ENCODE measurements around the gene NAA10.

NAA10 gene

DNA sequence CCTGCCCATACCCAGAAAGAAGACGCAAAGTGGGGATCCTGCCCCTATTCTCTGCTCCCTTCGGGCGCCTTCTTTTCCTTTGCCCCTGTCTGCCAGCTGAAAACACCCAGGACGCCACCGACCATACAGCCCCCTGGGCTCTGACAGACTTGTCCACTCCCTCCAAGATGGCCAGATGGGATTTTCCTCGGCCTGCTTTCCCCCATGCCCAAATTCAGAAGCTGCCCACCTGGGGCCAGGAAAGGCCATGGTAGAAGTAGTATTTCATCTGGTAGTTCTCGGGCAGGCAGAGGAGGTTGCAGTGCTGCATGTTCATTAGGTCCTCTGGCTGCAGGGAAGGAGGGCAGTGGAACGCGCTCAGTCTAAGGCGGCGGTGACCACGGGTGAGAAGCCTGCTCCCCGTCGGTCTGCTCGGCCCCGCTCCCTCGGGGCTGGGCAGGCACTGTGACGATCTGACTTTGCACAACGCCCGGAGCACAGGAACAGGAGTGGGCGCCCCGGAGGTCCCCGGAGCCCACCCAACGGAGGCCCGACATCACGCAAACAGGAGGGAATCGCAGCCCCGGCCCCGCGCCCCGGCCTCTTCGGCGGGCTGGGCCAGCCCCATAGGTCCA lies 582 bp downstream of the NAA10 start:
- Mint-ChIP-seq H3K4me3 (peak overlapping the region; percentile 81), H3K36me3 (ENCODE audit: low read depth) (peaks cover 67% of the 10 kb centered on the region), H3K27ac (peak overlapping the region; percentile 77), H3K27me3 (no peaks in the 10 kb centered on the region), H3K9me3 (no peaks in the 10 kb centered on the region), H3K4me1 (ENCODE audit: low read depth) (peaks cover 44% of the 10 kb centered on the region)
- intact Hi-C loops (cut with micrococcal nuclease) = no loop called here

DNA sequence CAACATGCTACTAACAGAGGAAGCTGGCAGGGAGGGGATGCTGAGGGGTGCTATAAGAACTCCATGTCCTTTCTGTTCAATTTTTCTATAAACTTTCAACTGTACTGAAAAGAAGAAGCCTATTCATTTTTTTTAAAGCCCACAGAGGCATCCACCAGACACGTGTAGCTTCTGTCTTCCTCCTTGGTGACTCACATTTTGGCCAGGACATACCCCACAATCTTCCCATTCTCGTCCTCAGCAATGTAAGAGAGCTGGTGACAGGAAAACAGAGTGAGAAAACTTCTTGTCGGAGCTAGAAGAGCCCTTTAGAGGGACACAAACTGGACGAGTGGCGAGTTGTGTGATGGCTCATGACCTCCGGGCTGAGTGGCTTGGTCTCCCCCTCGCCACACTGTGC lies 1.1 kb downstream of the NAA10 start:
- H3K9me3 Mint-ChIP-seq = no peaks in the 10 kb centered on the region
- intact Hi-C loops (cut with micrococcal nuclease) = no loop called here
- H3K36me3 Mint-ChIP-seq (ENCODE audit: low read depth) = peaks cover 64% of the 10 kb centered on the region
- peaks cover 46% of the 10 kb centered on the region for H3K4me1 Mint-ChIP-seq (ENCODE audit: low read depth)
- H3K27ac Mint-ChIP-seq = peak overlapping the region; percentile 77
- peak overlapping the region; percentile 81 for H3K4me3 Mint-ChIP-seq
- no peaks in the 10 kb centered on the region for H3K27me3 Mint-ChIP-seq

DNA sequence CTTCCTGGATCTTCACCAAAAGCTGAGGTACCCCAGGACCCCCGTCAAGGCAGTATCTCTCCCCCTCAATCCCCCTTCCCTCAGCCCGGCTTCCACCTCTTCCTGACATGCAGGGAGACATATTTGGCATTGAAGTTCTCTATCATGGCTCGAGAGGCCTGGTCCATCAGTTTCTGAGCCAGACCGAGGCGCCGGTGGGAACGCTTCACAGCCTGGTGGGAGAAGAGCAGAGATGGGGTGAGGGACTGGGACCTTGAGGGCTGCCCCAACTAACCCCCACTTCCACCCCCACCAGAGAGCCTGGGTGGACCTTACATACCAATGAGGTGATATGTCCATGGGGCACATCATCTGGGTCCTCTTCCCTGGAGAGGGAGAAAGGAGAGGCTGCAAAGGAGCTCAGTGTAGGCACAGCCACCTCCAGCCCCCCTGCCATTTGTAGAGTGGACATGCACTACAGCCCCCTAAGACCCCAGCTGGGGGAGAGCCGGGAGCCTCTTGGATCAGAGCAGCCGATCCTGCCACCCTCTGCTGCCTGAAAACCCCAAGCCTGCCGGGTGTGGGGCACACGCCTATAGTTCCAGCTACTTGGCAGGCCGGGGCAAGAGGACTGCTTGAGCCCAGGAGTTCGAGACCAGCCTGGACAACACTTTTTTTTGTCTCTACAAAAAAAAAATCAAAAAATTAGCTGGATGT lies 2.5 kb downstream of the NAA10 start:
- peaks cover 60% of the 10 kb centered on the region for H3K36me3 Mint-ChIP-seq (ENCODE audit: low read depth)
- H3K27me3 Mint-ChIP-seq = no peaks in the 10 kb centered on the region
- H3K4me1 Mint-ChIP-seq (ENCODE audit: low read depth) = peaks cover 45% of the 10 kb centered on the region
- no peak overlapping the region for H3K27ac Mint-ChIP-seq
- intact Hi-C loops (cut with micrococcal nuclease) = no loop called here
- no peak overlapping the region for H3K4me3 Mint-ChIP-seq
- H3K9me3 Mint-ChIP-seq = no peaks in the 10 kb centered on the region

- H3K36me3 Mint-ChIP-seq (ENCODE audit: low read depth) = peaks cover 59% of the 10 kb centered on the region
- no peaks in the 10 kb centered on the region for H3K9me3 Mint-ChIP-seq
- intact Hi-C loops (cut with micrococcal nuclease) = no loop called here
- no peaks in the 10 kb centered on the region for H3K27me3 Mint-ChIP-seq
- peaks cover 50% of the 10 kb centered on the region for H3K4me1 Mint-ChIP-seq (ENCODE audit: low read depth)
- no peak overlapping the region for H3K4me3 Mint-ChIP-seq
- H3K27ac Mint-ChIP-seq = peak overlapping the region; percentile 95
Measured at GRCh38 chrX:153931748-153932147, 3.1 kb downstream of the NAA10 start.

DNA sequence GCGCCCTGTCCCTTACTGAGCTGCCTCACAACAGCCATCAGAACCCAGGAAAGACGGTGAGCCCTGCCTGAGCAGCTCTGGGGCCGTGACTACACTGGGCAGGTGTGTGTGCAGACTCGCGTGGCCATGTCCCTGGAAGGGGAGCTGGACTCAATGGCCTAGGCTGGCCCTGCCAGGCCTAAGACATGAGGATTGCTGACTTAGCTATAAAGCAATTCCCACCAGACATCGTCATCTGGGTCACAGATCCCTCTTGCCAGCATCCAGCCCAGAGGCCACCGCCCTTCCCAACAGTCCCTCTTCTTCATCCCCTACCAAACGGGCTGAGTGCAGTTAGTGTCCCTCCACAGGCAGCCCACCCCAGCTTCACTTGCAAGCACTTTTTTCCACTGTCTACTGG lies 3.7 kb downstream of the NAA10 start:
- peaks cover 60% of the 10 kb centered on the region for H3K36me3 Mint-ChIP-seq (ENCODE audit: low read depth)
- H3K9me3 Mint-ChIP-seq = no peaks in the 10 kb centered on the region
- intact Hi-C loops (cut with micrococcal nuclease) = no loop called here

DNA sequence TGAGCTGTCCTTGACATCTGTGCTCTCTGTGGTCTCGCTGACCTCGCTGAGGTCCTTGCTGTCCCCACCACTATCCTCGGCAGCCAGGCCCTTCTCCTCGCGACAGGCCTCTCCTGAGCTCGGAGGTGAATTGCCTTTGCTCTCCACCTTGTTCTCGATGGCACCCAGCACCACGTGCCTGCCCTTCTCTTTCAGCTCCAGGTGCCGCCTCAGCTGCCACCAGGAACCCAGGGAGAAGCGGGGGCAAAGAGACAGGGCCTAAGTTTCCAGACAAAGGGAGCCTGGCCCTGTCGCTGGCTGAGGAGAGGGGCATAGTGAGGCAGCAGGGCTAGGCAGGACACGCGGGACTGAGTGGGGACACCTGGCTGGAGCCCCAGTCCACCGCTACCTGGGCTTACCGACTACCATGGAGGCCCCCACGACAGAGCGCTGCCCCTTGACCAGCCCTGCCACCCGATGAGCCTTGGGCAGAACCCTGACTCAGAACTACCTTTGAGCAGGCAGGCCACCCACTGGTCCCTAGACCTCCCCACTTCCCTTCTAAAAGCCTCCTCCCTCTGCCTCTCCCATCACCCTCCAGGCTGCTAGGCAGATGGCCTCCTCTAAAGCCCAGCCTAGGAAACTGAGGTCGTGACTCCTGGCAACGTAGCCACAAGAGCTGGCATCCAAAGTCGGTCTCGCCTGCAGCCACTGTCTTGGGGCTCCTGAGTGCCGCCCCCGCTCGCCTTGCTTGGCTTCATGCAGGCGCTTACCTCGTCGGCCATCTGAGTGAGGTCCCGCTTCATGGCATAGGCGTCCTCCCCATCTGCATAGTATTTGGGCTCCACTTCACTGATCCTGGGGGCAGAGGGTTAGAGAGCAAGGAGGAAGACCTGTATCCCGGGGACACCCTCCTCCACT lies 4.6 kb downstream of the NAA10 start:
- no peaks in the 10 kb centered on the region for H3K9me3 Mint-ChIP-seq
- peaks cover 67% of the 10 kb centered on the region for H3K36me3 Mint-ChIP-seq (ENCODE audit: low read depth)
- H3K4me3 Mint-ChIP-seq = no peak overlapping the region
- intact Hi-C loops (cut with micrococcal nuclease) = no loop called here
- peak overlapping the region; percentile 95 for H3K27ac Mint-ChIP-seq
- peaks cover 51% of the 10 kb centered on the region for H3K4me1 Mint-ChIP-seq (ENCODE audit: low read depth)
- H3K27me3 Mint-ChIP-seq = no peaks in the 10 kb centered on the region

More for the DNA sequence above, 3.7 kb downstream of the NAA10 start:
- H3K4me1 Mint-ChIP-seq (ENCODE audit: low read depth) = peaks cover 51% of the 10 kb centered on the region
- peak overlapping the region; percentile 95 for H3K27ac Mint-ChIP-seq
- H3K27me3 Mint-ChIP-seq = no peaks in the 10 kb centered on the region
- H3K4me3 Mint-ChIP-seq = no peak overlapping the region

DNA sequence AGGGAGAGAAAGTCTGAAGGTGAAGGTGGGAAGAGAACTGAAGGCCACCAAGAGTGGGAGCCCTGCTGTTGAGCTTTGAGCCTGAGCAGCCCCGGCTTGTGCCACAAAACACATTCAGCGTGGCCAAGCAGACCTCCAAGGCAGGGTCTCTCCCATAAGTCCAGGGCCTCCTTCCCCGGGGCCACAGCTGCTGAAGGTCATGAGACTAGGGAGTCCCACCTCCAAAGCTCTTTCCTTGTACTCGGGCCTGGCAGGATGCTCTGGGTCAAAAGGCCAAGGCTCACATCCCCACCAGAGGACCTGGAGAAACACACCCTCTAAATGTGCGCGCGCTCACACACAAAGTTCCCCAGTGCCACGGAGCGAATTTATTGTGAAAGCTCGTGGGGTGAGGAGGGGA lies 5.3 kb downstream of the NAA10 start:
- Mint-ChIP-seq H3K27ac (peak overlapping the region; percentile 95), H3K36me3 (ENCODE audit: low read depth) (peaks cover 70% of the 10 kb centered on the region), H3K27me3 (no peaks in the 10 kb centered on the region), H3K4me3 (no peak overlapping the region), H3K9me3 (no peaks in the 10 kb centered on the region), H3K4me1 (ENCODE audit: low read depth) (peaks cover 51% of the 10 kb centered on the region)
- intact Hi-C loops (cut with micrococcal nuclease) = no loop called here

DNA sequence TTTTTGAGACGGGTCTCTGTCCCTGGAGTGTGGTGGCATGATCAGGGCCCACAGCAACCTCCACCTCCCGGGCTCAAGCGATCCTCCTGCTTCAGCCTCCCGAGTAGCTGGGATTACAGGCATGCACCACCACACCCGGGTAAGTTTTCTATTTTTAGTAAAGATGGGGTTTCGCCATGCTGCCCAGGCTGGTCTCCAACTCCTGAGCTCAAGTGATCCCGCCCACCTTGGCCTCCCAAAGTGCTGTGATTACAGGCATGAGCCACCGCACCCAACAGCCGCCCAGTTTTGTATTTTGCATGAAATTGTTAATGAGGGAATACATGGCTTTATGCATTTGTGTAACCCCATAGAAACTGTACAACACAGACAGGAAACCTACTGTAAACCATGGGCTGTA lies 6.0 kb downstream of the NAA10 start:
- H3K36me3 Mint-ChIP-seq (ENCODE audit: low read depth) = peaks cover 72% of the 10 kb centered on the region
- intact Hi-C loops (cut with micrococcal nuclease) = no loop called here
- no peaks in the 10 kb centered on the region for H3K9me3 Mint-ChIP-seq
- H3K27me3 Mint-ChIP-seq = no peaks in the 10 kb centered on the region
- peaks cover 50% of the 10 kb centered on the region for H3K4me1 Mint-ChIP-seq (ENCODE audit: low read depth)
- peak overlapping the region; percentile 95 for H3K27ac Mint-ChIP-seq
- H3K4me3 Mint-ChIP-seq = peak overlapping the region; percentile 37

GRCh38 chrX:153927922-153928760 lies 6.7 kb downstream of the NAA10 start:
- H3K27ac Mint-ChIP-seq = peak overlapping the region; percentile 95
- peaks cover 75% of the 10 kb centered on the region for H3K36me3 Mint-ChIP-seq (ENCODE audit: low read depth)
- H3K9me3 Mint-ChIP-seq = no peaks in the 10 kb centered on the region
- peaks cover 54% of the 10 kb centered on the region for H3K4me1 Mint-ChIP-seq (ENCODE audit: low read depth)
- H3K27me3 Mint-ChIP-seq = no peaks in the 10 kb centered on the region
- intact Hi-C loops (cut with micrococcal nuclease) = no loop called here
- H3K4me3 Mint-ChIP-seq = peak overlapping the region; percentile 85

DNA sequence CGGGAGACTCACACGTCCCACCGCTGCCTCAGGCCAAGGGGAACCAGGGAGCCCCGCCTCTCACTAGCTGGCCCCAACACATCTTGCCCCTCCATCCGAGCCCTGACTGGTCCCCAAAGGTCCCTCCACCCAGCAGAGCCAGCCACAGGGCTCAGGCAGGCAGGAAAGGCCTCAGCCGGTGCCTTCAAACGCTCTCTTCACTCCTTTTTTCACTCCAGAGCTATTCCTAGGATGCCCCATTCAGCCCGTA lies 7.2 kb downstream of the NAA10 start:
- Mint-ChIP-seq H3K4me3 (peak overlapping the region; percentile 85), H3K36me3 (ENCODE audit: low read depth) (peaks cover 75% of the 10 kb centered on the region), H3K4me1 (ENCODE audit: low read depth) (peaks cover 59% of the 10 kb centered on the region), H3K27me3 (no peaks in the 10 kb centered on the region), H3K9me3 (no peaks in the 10 kb centered on the region), H3K27ac (peak overlapping the region; percentile 95)
- intact Hi-C loops (cut with micrococcal nuclease) = no loop called here

DNA sequence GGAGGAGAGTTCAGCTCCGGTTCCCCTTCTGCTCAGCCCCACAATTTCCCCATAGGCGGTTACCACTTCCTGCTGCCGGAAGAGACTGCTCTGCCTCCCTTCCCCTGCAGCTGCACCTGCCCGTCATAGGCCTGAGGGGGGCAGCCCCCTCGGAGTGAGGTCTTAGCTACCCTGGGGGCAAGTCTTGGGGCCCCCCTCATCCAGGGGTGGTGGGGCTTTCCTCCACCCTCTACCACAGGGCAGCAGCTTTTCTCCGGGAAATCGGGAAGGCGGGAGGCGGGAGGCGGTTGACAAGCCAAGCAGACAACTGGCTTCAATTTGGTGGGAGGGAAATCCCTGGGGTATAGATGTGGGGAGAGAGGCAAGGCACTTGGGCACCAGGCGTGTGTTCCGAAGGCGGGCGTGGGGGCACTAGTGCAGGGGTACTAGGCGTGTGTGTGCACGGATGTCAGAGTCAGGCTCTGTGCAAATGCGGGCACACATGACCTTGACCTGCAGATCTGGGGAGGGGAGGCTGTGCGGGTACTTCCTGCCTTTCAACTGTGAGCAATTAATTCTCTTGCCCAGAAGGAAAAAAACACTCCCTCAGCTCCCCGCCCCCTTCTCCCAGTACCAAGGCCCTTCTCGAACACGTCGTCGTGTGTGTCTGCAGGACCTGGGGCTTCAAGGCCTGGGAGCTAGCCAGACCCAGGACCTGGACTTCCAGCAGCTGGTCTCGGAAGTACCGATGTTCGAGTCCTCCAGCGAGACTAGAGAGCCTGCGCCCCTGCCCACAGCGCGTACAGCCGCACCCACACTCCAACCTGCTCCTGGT lies 7.8 kb downstream of the NAA10 start:
- Mint-ChIP-seq H3K27me3 (no peaks in the 10 kb centered on the region), H3K4me3 (peak overlapping the region; percentile 85), H3K4me1 (ENCODE audit: low read depth) (peaks cover 64% of the 10 kb centered on the region), H3K9me3 (no peaks in the 10 kb centered on the region), H3K36me3 (ENCODE audit: low read depth) (peaks cover 75% of the 10 kb centered on the region), H3K27ac (peak overlapping the region; percentile 95)
- intact Hi-C loops (cut with micrococcal nuclease) = no loop called here

DNA sequence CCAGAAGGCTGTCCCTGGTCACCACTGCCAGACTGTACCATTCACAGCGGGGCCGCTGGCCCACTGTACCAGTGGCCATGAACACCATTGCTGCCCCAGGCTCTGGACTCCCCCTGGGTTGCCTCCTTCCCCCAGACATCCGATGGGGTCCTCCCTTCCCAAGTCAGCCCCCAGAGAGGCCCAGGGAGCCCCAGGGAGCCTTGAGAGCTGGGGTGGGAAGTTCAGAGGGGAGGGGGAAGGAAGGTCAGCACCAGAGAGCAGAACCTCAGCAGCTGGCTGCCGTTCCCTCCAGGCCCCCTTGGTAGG lies 8.3 kb downstream of the NAA10 start:
- Mint-ChIP-seq H3K9me3 (no peaks in the 10 kb centered on the region), H3K36me3 (ENCODE audit: low read depth) (peaks cover 75% of the 10 kb centered on the region), H3K4me1 (ENCODE audit: low read depth) (peaks cover 64% of the 10 kb centered on the region), H3K4me3 (peak overlapping the region; percentile 85), H3K27ac (peak overlapping the region; percentile 95), H3K27me3 (no peaks in the 10 kb centered on the region)
- intact Hi-C loops (cut with micrococcal nuclease) = no loop called here

All from dendritic cell treated with granulocyte-macrophage colony-stimulating factor and Interleukin-4, amounts not matched to agents 40 ng/mL and 50 ng/mL, for 4 days (primary cell).